ENCODE measurements around the gene ZNF644. TPM values are rescaled to one million over a fixed set of nuclear protein-coding genes. Genes with fewer than 3 reads are reported as not detected.

The ZNF644 gene
- total RNA-seq, 1 donor from 2014 or later = 50.4 TPM

- DNase-seq (ENCODE audit: low read depth) = no peak
- TF ChIP-seq, protein P1, sequence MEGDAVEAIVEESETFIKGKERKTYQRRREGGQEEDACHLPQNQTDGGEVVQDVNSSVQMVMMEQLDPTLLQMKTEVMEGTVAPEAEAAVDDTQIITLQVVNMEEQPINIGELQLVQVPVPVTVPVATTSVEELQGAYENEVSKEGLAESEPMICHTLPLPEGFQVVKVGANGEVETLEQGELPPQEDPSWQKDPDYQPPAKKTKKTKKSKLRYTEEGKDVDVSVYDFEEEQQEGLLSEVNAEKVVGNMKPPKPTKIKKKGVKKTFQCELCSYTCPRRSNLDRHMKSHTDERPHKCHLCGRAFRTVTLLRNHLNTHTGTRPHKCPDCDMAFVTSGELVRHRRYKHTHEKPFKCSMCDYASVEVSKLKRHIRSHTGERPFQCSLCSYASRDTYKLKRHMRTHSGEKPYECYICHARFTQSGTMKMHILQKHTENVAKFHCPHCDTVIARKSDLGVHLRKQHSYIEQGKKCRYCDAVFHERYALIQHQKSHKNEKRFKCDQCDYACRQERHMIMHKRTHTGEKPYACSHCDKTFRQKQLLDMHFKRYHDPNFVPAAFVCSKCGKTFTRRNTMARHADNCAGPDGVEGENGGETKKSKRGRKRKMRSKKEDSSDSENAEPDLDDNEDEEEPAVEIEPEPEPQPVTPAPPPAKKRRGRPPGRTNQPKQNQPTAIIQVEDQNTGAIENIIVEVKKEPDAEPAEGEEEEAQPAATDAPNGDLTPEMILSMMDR (IDR thresholded peaks at IDR 0.05; ENCODE audit: insufficient read depth, low read length, poor library complexity, severe bottlenecking) = no peak
- Histone ChIP-seq H3K36me3 (ENCODE audit: control insufficient read depth, insufficient read depth, low read length) (no peaks in the 10 kb centered on the region), H3K27me3 (ENCODE audit: control insufficient read depth, insufficient read depth, low read length) (no peaks in the 10 kb centered on the region), H3K4me3 (ENCODE audit: low read depth, low read length) (no peak overlapping the region)
Observed at GRCh38 chr1:90926971-90927370, 94.9 kb downstream of the ZNF644 start.

- H3K4me3 ChIP-seq (ENCODE audit: low read depth, low read length) = no peak overlapping the region
- TF ChIP-seq, protein P1 (IDR thresholded peaks at IDR 0.05; ENCODE audit: insufficient read depth, low read length, poor library complexity, severe bottlenecking) = no peak
- DNase-seq (ENCODE audit: low read depth) = peak; percentile 19
- no peaks in the 10 kb centered on the region for H3K27me3 ChIP-seq (ENCODE audit: control insufficient read depth, insufficient read depth, low read length)
- no peaks in the 10 kb centered on the region for H3K36me3 ChIP-seq (ENCODE audit: control insufficient read depth, insufficient read depth, low read length)
Observed at GRCh38 chr1:90925928-90926869, 95.6 kb downstream of the ZNF644 start.

DNA sequence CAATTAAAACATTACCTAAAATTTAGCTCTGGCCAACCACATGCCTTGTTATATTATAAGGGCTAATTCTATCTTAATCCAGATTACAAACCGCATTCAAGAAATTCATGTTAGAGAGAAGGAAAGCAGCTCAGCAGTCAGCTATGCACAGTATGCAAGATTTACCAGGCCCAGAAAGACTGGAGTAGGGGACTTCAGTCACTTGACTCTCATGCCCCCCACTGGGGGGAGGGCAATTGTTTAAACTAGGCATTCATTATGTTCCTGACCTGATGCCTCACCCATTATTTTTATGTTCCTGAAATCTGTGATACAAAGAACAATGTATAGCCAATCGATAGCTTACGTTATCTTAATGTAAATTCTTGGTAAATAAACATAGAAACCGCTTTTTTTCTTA lies 96.9 kb downstream of the ZNF644 start:
- DNase-seq (ENCODE audit: low read depth) = no peak
- H3K27me3 ChIP-seq (ENCODE audit: control insufficient read depth, insufficient read depth, low read length) = no peaks in the 10 kb centered on the region
- H3K4me3 ChIP-seq (ENCODE audit: low read depth, low read length) = no peak overlapping the region
- no peaks in the 10 kb centered on the region for H3K36me3 ChIP-seq (ENCODE audit: control insufficient read depth, insufficient read depth, low read length)
- TF ChIP-seq, protein P1 (IDR thresholded peaks at IDR 0.05; ENCODE audit: insufficient read depth, low read length, poor library complexity, severe bottlenecking) = no peak

DNA sequence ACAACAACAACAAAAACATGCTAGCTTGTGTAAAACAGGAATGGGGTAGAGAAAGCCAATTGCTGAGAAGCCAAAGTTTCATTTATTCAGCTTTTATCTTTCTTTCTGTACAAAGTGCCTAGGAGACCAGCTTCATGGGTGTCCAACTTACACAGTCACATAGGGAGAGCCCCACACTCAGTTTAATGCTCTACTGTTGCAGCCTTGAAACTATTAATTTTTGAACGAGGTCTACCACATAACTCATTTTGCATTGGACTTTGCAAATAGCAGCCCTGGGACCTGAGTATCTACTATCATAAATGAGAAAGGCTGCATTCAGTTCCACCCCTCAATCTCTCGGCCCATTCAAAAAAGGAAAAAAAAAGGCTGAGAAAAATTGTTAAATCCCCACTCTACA lies 98.8 kb downstream of the ZNF644 start:
- H3K36me3 ChIP-seq (ENCODE audit: control insufficient read depth, insufficient read depth, low read length) = no peaks in the 10 kb centered on the region
- no peak overlapping the region for H3K4me3 ChIP-seq (ENCODE audit: low read depth, low read length)
- DNase-seq (ENCODE audit: low read depth) = no peak
- no peaks in the 10 kb centered on the region for H3K27me3 ChIP-seq (ENCODE audit: control insufficient read depth, insufficient read depth, low read length)
- TF ChIP-seq, protein P1 (IDR thresholded peaks at IDR 0.05; ENCODE audit: insufficient read depth, low read length, poor library complexity, severe bottlenecking) = no peak

DNA sequence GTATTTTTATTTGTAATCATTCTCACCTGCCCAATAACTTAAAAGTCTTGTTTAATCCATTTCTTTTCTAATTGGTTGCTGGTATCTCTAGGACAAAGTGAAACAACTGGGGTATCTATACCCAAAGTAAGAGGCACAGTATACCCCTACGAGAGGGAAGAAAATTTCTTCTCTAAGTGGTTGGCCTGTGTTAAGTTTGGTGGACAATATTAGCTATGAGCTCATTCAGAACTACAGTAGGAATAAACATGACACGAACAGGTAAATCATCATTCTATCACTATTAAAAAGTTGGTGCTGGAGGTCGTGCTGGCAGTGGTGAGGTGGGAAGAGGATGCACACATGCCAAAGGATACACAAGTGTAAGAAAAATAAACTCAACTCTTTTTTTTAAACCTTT lies 99.6 kb downstream of the ZNF644 start:
- Histone ChIP-seq H3K36me3 (ENCODE audit: control insufficient read depth, insufficient read depth, low read length) (no peaks in the 10 kb centered on the region), H3K4me3 (ENCODE audit: low read depth, low read length) (no peak overlapping the region), H3K27me3 (ENCODE audit: control insufficient read depth, insufficient read depth, low read length) (no peaks in the 10 kb centered on the region)
- TF ChIP-seq, protein P1 (IDR thresholded peaks at IDR 0.05; ENCODE audit: insufficient read depth, low read length, poor library complexity, severe bottlenecking) = no peak
- no peak for DNase-seq (ENCODE audit: low read depth)
